ENCODE data around the gene SLC25A30.

Gene SLC25A30

DNA sequence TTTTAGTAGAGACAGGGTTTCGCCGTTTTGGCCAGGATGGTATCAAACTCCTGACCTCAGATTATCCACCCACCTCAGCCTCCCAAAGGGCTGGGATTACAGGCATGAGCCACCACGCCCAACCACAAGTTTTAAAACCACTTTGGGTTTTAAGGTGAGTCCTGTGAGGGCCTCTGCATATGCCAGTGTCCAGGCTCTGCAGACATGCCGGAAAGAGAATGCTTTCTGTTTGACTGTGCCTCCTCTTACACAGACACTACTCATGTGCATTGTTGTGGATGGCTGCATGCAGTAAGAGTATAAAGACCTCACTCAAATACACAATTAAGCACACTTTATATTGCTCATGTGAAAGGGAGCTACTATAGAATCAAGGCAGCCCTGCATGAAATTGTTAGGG lies 20.8 kb upstream of the SLC25A30 start:
- H3K27me3 ChIP-seq (replicated peaks in 2 of 5; ENCODE audit: control insufficient read depth in 4 of 5, insufficient read depth in 5 of 5, low read length in 4 of 5), result no peaks in the 10 kb centered on the region
- H3K9me3 ChIP-seq (ENCODE audit: control extremely low read depth in 1 of 5, control insufficient read depth in 4 of 5, insufficient read depth in 2 of 5, low read depth in 1 of 5, low read length in 4 of 5), result no peaks in the 10 kb centered on the region
- no peak overlapping the region for H3K4me3 ChIP-seq (ENCODE audit: control insufficient read depth in 1 of 7, extremely low read depth in 1 of 7, insufficient read depth in 4 of 7, low read depth in 2 of 7, low read length in 6 of 7)
- H3K36me3 ChIP-seq (ENCODE audit: control insufficient read depth in 4 of 4, insufficient read depth in 4 of 4, low read length in 3 of 4), result no peaks in the 10 kb centered on the region
- no peak for DNase-seq
- ChIA-PET POLR2A (interaction anchor here (1.2 kb wide), 1 partner anchor 13 kb away, joined by 3 read pairs; no protein-coding TSS in a partner anchor), CTCF (interaction anchor here (1.0 to 1.4 kb wide), 3 partner anchors 9 to 12 kb away, joined by 3 to 8 read pairs (median 4); no protein-coding TSS in a partner anchor)
- H3K4me1 ChIP-seq (ENCODE audit: control extremely low read depth in 1 of 4, control insufficient read depth in 4 of 4, insufficient read depth in 4 of 4, low read length in 3 of 4), result peaks cover 0 to 7% (median 4%) of the 10 kb centered on the region in 4 experiments
- H3K27ac ChIP-seq (ENCODE audit: insufficient read depth in 1 of 2, low read depth in 1 of 2, low read length in 2 of 2, poor library complexity in 1 of 2, severe bottlenecking in 2 of 2), result no peak overlapping the region
- 67% methylated on average over 1 of the region's 4 CpGs for WGBS (ENCODE audit: insufficient coverage)

DNA sequence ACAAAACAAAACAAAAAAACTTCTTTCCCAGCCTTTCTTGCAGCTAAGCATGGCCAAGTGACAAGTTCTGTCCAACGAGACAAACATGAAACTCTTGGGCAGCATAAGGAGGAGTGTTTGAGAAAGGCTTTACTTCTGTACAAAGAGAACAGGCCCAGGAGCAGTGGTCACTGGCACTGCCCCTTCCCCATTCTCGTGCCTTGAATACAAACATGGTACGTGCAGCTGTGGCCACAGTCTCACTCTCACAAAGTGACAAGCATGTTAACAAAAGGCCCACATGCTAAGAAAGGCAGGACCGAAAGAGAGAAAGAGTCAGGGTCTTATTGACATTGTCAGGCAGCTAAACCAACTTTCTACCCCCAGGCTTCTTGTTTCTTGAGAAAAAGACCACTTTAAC lies 19.8 kb upstream of the SLC25A30 start:
- CTCF ChIA-PET, result interaction anchor here (1.0 kb wide), 1 partner anchor 8 kb away, joined by 4 read pairs; no protein-coding TSS in a partner anchor

DNA sequence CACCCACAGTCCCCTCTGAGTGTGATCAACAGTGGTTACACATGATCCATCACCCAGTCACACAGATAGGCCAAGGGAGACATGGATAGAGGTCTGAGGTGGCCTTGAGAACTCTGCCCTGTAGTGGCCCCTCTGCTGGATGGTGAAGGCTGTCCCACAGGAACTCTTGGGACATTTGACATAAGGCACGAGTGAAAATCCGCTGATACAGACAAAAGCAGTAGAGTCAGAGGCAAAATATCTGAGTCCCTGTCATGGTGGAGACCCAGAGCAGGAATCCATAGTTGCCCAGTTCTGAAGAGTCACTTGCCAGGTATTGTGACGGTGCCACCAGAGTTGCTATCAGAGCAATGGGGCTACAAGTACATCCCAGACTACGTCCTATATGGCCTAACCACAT lies 18.8 kb upstream of the SLC25A30 start:
- H3K36me3 ChIP-seq (ENCODE audit: control insufficient read depth in 4 of 4, insufficient read depth in 4 of 4, low read length in 3 of 4), result no peaks in the 10 kb centered on the region
- H3K27me3 ChIP-seq (replicated peaks in 2 of 5; ENCODE audit: control insufficient read depth in 4 of 5, insufficient read depth in 5 of 5, low read length in 4 of 5), result no peaks in the 10 kb centered on the region
- CTCF ChIA-PET, result no interaction called here
- H3K9me3 ChIP-seq (ENCODE audit: control extremely low read depth in 1 of 5, control insufficient read depth in 4 of 5, insufficient read depth in 2 of 5, low read depth in 1 of 5, low read length in 4 of 5), result no peaks in the 10 kb centered on the region
- H3K4me3 ChIP-seq (ENCODE audit: control insufficient read depth in 1 of 7, extremely low read depth in 1 of 7, insufficient read depth in 4 of 7, low read depth in 2 of 7, low read length in 6 of 7), result no peak overlapping the region
- POLR2A ChIA-PET, result no interaction called here
- H3K4me1 ChIP-seq (ENCODE audit: control extremely low read depth in 1 of 4, control insufficient read depth in 4 of 4, insufficient read depth in 4 of 4, low read length in 3 of 4), result peaks cover 0 to 6% (median 4%) of the 10 kb centered on the region in 4 experiments
- DNase-seq, result no peak
- 98% methylated on average over 4 of the region's 4 CpGs for WGBS (ENCODE audit: insufficient coverage)
- H3K27ac ChIP-seq (ENCODE audit: insufficient read depth in 1 of 2, low read depth in 1 of 2, low read length in 2 of 2, poor library complexity in 1 of 2, severe bottlenecking in 2 of 2), result no peak overlapping the region

More for the DNA sequence above, 19.8 kb upstream of the SLC25A30 start:
- Histone ChIP-seq H3K27ac (ENCODE audit: insufficient read depth in 1 of 2, low read depth in 1 of 2, low read length in 2 of 2, poor library complexity in 1 of 2, severe bottlenecking in 2 of 2) (no peak overlapping the region), H3K36me3 (ENCODE audit: control insufficient read depth in 4 of 4, insufficient read depth in 4 of 4, low read length in 3 of 4) (no peaks in the 10 kb centered on the region), H3K9me3 (ENCODE audit: control extremely low read depth in 1 of 5, control insufficient read depth in 4 of 5, insufficient read depth in 2 of 5, low read depth in 1 of 5, low read length in 4 of 5) (no peaks in the 10 kb centered on the region), H3K4me1 (ENCODE audit: control extremely low read depth in 1 of 4, control insufficient read depth in 4 of 4, insufficient read depth in 4 of 4, low read length in 3 of 4) (peaks cover 0 to 7% (median 4%) of the 10 kb centered on the region in 4 experiments), H3K27me3 (replicated peaks in 2 of 5; ENCODE audit: control insufficient read depth in 4 of 5, insufficient read depth in 5 of 5, low read length in 4 of 5) (no peaks in the 10 kb centered on the region), H3K4me3 (ENCODE audit: control insufficient read depth in 1 of 7, extremely low read depth in 1 of 7, insufficient read depth in 4 of 7, low read depth in 2 of 7, low read length in 6 of 7) (no peak overlapping the region)
- 100% methylated on average over 4 of the region's 4 CpGs for WGBS (ENCODE audit: insufficient coverage)
- POLR2A ChIA-PET, result no interaction called here
- DNase-seq, result no peak

DNA sequence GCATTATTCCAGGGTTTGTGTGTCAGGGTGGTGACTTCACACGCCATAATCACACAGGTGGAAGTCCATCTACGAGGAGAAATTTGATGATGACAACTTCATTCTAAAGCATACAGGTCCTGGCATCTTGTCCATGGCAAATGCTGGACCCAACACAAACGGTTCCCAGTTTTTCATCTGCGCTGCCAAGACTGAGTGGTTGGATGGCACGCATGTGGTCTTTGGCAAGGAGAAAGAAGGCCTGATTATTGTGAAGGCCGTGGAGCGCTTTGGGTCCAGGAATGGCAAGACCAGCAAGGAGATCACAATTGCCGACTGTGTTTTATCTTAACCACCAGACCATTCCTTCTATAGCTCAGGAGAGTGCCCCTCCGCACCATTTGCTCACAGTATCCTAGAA lies 18.2 kb upstream of the SLC25A30 start:
- no peak overlapping the region for H3K4me3 ChIP-seq (ENCODE audit: control insufficient read depth in 1 of 7, extremely low read depth in 1 of 7, insufficient read depth in 4 of 7, low read depth in 2 of 7, low read length in 6 of 7)
- peaks cover 0 to under 1% (median under 1%) of the 10 kb centered on the region in 4 experiments for H3K4me1 ChIP-seq (ENCODE audit: control extremely low read depth in 1 of 4, control insufficient read depth in 4 of 4, insufficient read depth in 4 of 4, low read length in 3 of 4)
- no peak for DNase-seq
- H3K36me3 ChIP-seq (ENCODE audit: control insufficient read depth in 4 of 4, insufficient read depth in 4 of 4, low read length in 3 of 4), result no peaks in the 10 kb centered on the region
- CTCF ChIA-PET, result interaction anchor here (1.6 kb wide), 1 partner anchor 14 kb away, joined by 4 read pairs; no protein-coding TSS in a partner anchor
- H3K27me3 ChIP-seq (replicated peaks in 2 of 5; ENCODE audit: control insufficient read depth in 4 of 5, insufficient read depth in 5 of 5, low read length in 4 of 5), result no peaks in the 10 kb centered on the region
- POLR2A ChIA-PET, result no interaction called here
- WGBS (ENCODE audit: insufficient coverage), result 98% methylated on average over 5 of the region's 9 CpGs
- no peak overlapping the region for H3K27ac ChIP-seq (ENCODE audit: insufficient read depth in 1 of 2, low read depth in 1 of 2, low read length in 2 of 2, poor library complexity in 1 of 2, severe bottlenecking in 2 of 2)
- no peaks in the 10 kb centered on the region for H3K9me3 ChIP-seq (ENCODE audit: control extremely low read depth in 1 of 5, control insufficient read depth in 4 of 5, insufficient read depth in 2 of 5, low read depth in 1 of 5, low read length in 4 of 5)

DNA sequence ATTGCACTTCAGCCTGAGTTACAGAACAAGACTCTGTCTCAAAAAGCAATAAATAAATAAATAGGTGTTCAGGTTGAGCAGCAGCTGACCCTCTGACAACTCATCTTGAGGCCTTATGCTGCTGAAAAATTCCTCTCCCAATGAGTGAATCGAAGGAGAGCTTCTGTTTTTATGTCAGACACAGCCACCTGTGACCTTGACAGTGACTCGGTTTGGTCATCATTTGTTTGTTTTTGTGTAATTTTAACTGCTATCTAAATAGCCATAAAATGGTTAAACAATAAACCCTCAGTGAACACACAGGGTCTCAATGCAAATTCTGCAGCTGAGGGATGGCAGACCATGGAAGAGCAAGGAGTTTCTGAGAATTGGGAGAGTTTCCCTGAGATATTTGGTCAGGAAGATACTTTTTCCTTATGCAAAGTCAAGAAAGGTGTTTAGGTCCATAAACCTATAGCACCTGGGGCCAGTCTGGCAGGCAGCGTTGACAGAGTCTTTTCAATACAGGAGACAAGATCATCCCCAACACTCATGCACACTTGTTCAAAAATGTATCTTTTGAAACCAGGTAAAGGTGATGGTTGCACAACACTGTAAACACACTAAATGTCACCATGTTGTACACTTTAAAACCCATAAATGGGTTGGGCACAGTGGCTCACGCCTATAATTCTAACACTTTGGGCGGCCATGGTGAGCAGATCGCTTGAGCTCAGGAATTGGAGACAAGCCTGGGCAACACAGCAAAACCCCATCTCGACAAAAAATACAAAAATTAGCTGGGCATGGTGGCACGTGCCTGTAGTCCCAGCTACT lies 16.6 kb upstream of the SLC25A30 start:
- Histone ChIP-seq H3K27ac (ENCODE audit: insufficient read depth in 1 of 2, low read depth in 1 of 2, low read length in 2 of 2, poor library complexity in 1 of 2, severe bottlenecking in 2 of 2) (no peak overlapping the region), H3K4me3 (ENCODE audit: control insufficient read depth in 1 of 7, extremely low read depth in 1 of 7, insufficient read depth in 4 of 7, low read depth in 2 of 7, low read length in 6 of 7) (no peak overlapping the region), H3K9me3 (ENCODE audit: control extremely low read depth in 1 of 5, control insufficient read depth in 4 of 5, insufficient read depth in 2 of 5, low read depth in 1 of 5, low read length in 4 of 5) (no peaks in the 10 kb centered on the region), H3K36me3 (ENCODE audit: control insufficient read depth in 4 of 4, insufficient read depth in 4 of 4, low read length in 3 of 4) (no peaks in the 10 kb centered on the region), H3K4me1 (ENCODE audit: control extremely low read depth in 1 of 4, control insufficient read depth in 4 of 4, insufficient read depth in 4 of 4, low read length in 3 of 4) (no peaks in the 10 kb centered on the region), H3K27me3 (replicated peaks in 2 of 5; ENCODE audit: control insufficient read depth in 4 of 5, insufficient read depth in 5 of 5, low read length in 4 of 5) (no peaks in the 10 kb centered on the region)
- CTCF ChIA-PET, result interaction anchor here (1.6 kb wide), 1 partner anchor 16 kb away, joined by 4 read pairs; no protein-coding TSS in a partner anchor
- DNase-seq, result no peak
- POLR2A ChIA-PET, result no interaction called here
- WGBS (ENCODE audit: insufficient coverage), result 96% methylated on average over 6 of the region's 8 CpGs

DNA sequence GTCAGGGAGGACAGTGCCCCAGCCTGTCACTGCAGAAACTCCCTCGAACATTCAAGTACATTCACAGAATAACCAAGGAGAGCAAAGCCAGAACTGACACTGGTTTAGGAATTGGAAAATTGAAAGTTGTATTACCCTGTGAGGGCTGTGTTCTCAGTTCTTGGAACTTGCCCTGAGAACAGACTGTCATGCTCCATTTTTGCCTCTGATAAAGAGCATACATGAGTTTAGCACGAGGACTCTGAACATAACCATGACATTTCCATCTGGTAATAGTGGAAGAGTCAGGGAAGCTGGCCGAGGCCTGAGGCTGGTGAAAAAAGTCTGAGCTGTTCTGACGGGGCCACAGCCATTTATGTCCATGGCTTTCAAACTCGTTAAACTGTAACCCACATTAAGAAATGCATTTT lies 15.2 kb upstream of the SLC25A30 start:
- Histone ChIP-seq H3K27me3 (replicated peaks in 2 of 5; ENCODE audit: control insufficient read depth in 4 of 5, insufficient read depth in 5 of 5, low read length in 4 of 5) (no peaks in the 10 kb centered on the region), H3K9me3 (ENCODE audit: control extremely low read depth in 1 of 5, control insufficient read depth in 4 of 5, insufficient read depth in 2 of 5, low read depth in 1 of 5, low read length in 4 of 5) (no peaks in the 10 kb centered on the region), H3K4me1 (ENCODE audit: control extremely low read depth in 1 of 4, control insufficient read depth in 4 of 4, insufficient read depth in 4 of 4, low read length in 3 of 4) (no peaks in the 10 kb centered on the region), H3K27ac (ENCODE audit: insufficient read depth in 1 of 2, low read depth in 1 of 2, low read length in 2 of 2, poor library complexity in 1 of 2, severe bottlenecking in 2 of 2) (no peak overlapping the region), H3K36me3 (ENCODE audit: control insufficient read depth in 4 of 4, insufficient read depth in 4 of 4, low read length in 3 of 4) (no peaks in the 10 kb centered on the region), H3K4me3 (ENCODE audit: control insufficient read depth in 1 of 7, extremely low read depth in 1 of 7, insufficient read depth in 4 of 7, low read depth in 2 of 7, low read length in 6 of 7) (no peak overlapping the region)
- CTCF ChIA-PET, result no interaction called here
- WGBS (ENCODE audit: insufficient coverage), result 80% methylated on average over 1 of the region's 5 CpGs
- POLR2A ChIA-PET, result interaction anchor here (0.6 kb wide), 1 partner anchor 844 kb away, joined by 13 read pairs; no protein-coding TSS in a partner anchor
- no peak for DNase-seq

DNA sequence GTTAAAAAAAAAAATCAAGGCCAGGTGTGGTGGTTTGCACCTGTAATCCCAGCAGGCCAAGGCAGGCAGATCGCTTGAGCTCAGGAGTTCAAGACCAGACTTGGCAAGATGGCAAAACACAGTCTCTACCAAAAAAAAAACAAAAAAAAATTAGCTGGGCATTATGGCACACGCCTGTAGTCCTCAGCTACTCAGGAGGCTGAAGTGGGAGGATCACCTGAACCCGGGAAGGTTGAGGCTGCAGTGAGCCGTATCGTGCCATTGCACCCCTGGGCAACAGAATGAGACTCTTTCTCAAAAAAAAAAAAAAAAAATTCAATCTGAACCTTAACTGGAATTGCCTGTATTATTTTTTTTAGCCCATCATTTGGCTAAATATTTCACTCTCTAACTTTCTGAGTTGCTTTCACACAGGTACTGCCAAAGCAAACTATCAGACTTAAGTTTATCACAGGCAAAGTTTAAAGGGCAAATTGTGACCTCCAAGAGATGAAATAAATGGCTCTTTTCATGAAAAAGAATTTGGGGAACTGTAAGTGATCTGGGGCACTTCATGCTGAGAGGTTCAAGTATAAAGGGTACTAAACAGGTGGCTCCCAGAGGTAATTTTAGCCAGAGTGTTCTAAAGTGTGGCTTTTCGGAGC lies 14.7 kb upstream of the SLC25A30 start:
- H3K36me3 ChIP-seq (ENCODE audit: control insufficient read depth in 4 of 4, insufficient read depth in 4 of 4, low read length in 3 of 4), result no peaks in the 10 kb centered on the region
- POLR2A ChIA-PET, result interaction anchor here (0.6 kb wide), 2 partner anchors 12 to 844 kb away, joined by 8 to 13 read pairs; no protein-coding TSS in a partner anchor
- H3K4me1 ChIP-seq (ENCODE audit: control extremely low read depth in 1 of 4, control insufficient read depth in 4 of 4, insufficient read depth in 4 of 4, low read length in 3 of 4), result no peaks in the 10 kb centered on the region
- H3K27ac ChIP-seq (ENCODE audit: insufficient read depth in 1 of 2, low read depth in 1 of 2, low read length in 2 of 2, poor library complexity in 1 of 2, severe bottlenecking in 2 of 2), result no peak overlapping the region
- H3K27me3 ChIP-seq (replicated peaks in 2 of 5; ENCODE audit: control insufficient read depth in 4 of 5, insufficient read depth in 5 of 5, low read length in 4 of 5), result no peaks in the 10 kb centered on the region
- CTCF ChIA-PET, result no interaction called here
- 97% methylated on average over 6 of the region's 6 CpGs for WGBS (ENCODE audit: insufficient coverage)
- DNase-seq, result no peak
- H3K4me3 ChIP-seq (ENCODE audit: control insufficient read depth in 1 of 7, extremely low read depth in 1 of 7, insufficient read depth in 4 of 7, low read depth in 2 of 7, low read length in 6 of 7), result no peak overlapping the region
- no peaks in the 10 kb centered on the region for H3K9me3 ChIP-seq (ENCODE audit: control extremely low read depth in 1 of 5, control insufficient read depth in 4 of 5, insufficient read depth in 2 of 5, low read depth in 1 of 5, low read length in 4 of 5)

All from common myeloid progenitor, CD34-positive (primary cell).